Measurements from ENCODE around the gene PHACTR4. TPM values are rescaled to one million over a fixed set of nuclear protein-coding genes. Genes with fewer than 3 reads are reported as not detected.

Gene PHACTR4
- total and polyA plus RNA-seq, 10 of the 15 experiments (the other 5 are each of a cell fraction or from before 2014, with no cell fraction given) = 8.9 to 34.2 (median 12.5) TPM

DNA sequence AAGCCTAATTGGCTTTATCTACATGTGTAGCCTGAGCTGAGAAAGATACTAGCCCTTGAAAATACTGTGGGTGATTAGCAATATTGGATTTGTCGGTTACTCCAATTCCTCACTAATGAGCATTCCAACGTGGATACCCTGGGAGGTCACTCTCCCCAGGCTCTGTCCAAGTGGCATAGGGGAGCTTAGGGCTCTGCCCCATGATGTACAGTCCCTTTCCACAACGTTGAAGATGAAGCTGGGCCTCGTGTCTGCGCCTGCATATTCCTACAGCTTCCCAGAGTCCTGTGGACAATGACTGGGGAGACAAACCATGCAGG, 138.9 kb downstream of the PHACTR4 start:
- Histone ChIP-seq H4K20me1 (ENCODE audit: control insufficient read depth, insufficient read depth) (peaks cover 5% of the 10 kb centered on the region), H3K27ac (ENCODE audit: control insufficient read depth, insufficient read depth) (peak overlapping the region; percentile 94), H3K4me3 (peak overlapping the region; percentile 84), H2AFZ (ENCODE audit: control insufficient read depth, low read depth, low read length) (no peak overlapping the region), H3K9me3 (replicated peaks; ENCODE audit: control insufficient read depth, insufficient read depth, low read length) (no peaks in the 10 kb centered on the region; the same call in 2 of the 3 replicates), H3K79me2 (ENCODE audit: control insufficient read depth, insufficient read depth, low read length) (peaks cover 58% of the 10 kb centered on the region), H3K4me2 (ENCODE audit: control insufficient read depth, insufficient read depth) (peak overlapping the region; percentile 94), H3K36me3 (ENCODE audit: control insufficient read depth in 2 of 2, insufficient read depth in 2 of 2, low read length in 1 of 2) (peaks cover 19 to 33% of the 10 kb centered on the region in 2 experiments), H3K9ac (ENCODE audit: control insufficient read depth, insufficient read depth, low read length) (peak overlapping the region; percentile 100), H3K4me1 (ENCODE audit: control insufficient read depth, insufficient read depth, low read length) (peaks cover 10% of the 10 kb centered on the region), H3K27me3 (replicated peaks in 1 of 2; ENCODE audit: control insufficient read depth in 2 of 2, insufficient read depth in 2 of 2, low read length in 1 of 2) (no peaks in the 10 kb centered on the region)
- ATAC-seq (no peak), FAIRE-seq (no peak), DNase-seq (ENCODE audit: low read depth, low spot score) (no peak)
- in situ Hi-C loops (cut with MboI) (no loop called here), intact Hi-C loops (cut with micrococcal nuclease; ENCODE audit: unreplicated experiment) (no loop called here)
- RAD21 ChIA-PET (ENCODE audit: unreplicated experiment) = interaction anchor here (0.7 to 3.8 kb wide), 4 partner anchors 92 to 137 kb away, joined by 3 to 16 read pairs (median 4); no protein-coding TSS in a partner anchor
- SMC1A ChIA-PET (ENCODE audit: uncharacterized antibody, unreplicated experiment) = interaction anchor here (0.7 to 4.0 kb wide), 10 partner anchors 10 to 260 kb away, joined by 3 to 28 read pairs (median 4); no protein-coding TSS in a partner anchor
- CTCF ChIA-PET = interaction anchor here (0.6 to 8.9 kb wide), 8 partner anchors 8 to 259 kb away, joined by 3 to 58 read pairs (median 4); partner anchors contain the start of gene TAF12
- no TSS peak for BruUV-seq (replicated peaks)
- 1% methylated on average over 5 of the region's 5 CpGs for WGBS (ENCODE audit: insufficient coverage, insufficient replicate concordance, low lambda C conversion rate, missing lambda C conversion rate)
- POLR2A ChIA-PET = interaction anchor here (0.6 to 8.7 kb wide), 9 partner anchors 9 to 263 kb away, joined by 3 to 81 read pairs (median 6); partner anchors contain the start of gene YTHDF2
- no peak for TF ChIP-seq SMAD1 (IDR thresholded peaks at IDR 0.05; ENCODE audit: low read depth, partially characterized antibody)
- TF ChIP-seq CEBPB (IDR thresholded peaks at IDR 0.05; ENCODE audit: borderline replicate concordance in 1 of 2, low read depth in 2 of 2, low read length in 2 of 2) = no peak
- no peak for TF ChIP-seq ZSCAN29 (IDR thresholded peaks at IDR 0.05)
- TF ChIP-seq, protein P1, sequence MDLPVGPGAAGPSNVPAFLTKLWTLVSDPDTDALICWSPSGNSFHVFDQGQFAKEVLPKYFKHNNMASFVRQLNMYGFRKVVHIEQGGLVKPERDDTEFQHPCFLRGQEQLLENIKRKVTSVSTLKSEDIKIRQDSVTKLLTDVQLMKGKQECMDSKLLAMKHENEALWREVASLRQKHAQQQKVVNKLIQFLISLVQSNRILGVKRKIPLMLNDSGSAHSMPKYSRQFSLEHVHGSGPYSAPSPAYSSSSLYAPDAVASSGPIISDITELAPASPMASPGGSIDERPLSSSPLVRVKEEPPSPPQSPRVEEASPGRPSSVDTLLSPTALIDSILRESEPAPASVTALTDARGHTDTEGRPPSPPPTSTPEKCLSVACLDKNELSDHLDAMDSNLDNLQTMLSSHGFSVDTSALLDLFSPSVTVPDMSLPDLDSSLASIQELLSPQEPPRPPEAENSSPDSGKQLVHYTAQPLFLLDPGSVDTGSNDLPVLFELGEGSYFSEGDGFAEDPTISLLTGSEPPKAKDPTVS (IDR thresholded peaks at IDR 0.05; ENCODE audit: low read depth, low read length) = no peak
- TF ChIP-seq POLR2A (IDR thresholded peaks at IDR 0.05; ENCODE audit: low read depth, low read length) = peak; percentile 48; the same call in 1 of the 2 replicates
- TF ChIP-seq, protein P2, sequence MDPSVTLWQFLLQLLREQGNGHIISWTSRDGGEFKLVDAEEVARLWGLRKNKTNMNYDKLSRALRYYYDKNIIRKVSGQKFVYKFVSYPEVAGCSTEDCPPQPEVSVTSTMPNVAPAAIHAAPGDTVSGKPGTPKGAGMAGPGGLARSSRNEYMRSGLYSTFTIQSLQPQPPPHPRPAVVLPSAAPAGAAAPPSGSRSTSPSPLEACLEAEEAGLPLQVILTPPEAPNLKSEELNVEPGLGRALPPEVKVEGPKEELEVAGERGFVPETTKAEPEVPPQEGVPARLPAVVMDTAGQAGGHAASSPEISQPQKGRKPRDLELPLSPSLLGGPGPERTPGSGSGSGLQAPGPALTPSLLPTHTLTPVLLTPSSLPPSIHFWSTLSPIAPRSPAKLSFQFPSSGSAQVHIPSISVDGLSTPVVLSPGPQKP (IDR thresholded peaks at IDR 0.05; ENCODE audit: low read depth, low read length) = no peak
- no peak for TF ChIP-seq JUNB (IDR thresholded peaks at IDR 0.05)
- TF ChIP-seq IKZF2 (IDR thresholded peaks at IDR 0.05) = no peak
- TF ChIP-seq, protein P3, sequence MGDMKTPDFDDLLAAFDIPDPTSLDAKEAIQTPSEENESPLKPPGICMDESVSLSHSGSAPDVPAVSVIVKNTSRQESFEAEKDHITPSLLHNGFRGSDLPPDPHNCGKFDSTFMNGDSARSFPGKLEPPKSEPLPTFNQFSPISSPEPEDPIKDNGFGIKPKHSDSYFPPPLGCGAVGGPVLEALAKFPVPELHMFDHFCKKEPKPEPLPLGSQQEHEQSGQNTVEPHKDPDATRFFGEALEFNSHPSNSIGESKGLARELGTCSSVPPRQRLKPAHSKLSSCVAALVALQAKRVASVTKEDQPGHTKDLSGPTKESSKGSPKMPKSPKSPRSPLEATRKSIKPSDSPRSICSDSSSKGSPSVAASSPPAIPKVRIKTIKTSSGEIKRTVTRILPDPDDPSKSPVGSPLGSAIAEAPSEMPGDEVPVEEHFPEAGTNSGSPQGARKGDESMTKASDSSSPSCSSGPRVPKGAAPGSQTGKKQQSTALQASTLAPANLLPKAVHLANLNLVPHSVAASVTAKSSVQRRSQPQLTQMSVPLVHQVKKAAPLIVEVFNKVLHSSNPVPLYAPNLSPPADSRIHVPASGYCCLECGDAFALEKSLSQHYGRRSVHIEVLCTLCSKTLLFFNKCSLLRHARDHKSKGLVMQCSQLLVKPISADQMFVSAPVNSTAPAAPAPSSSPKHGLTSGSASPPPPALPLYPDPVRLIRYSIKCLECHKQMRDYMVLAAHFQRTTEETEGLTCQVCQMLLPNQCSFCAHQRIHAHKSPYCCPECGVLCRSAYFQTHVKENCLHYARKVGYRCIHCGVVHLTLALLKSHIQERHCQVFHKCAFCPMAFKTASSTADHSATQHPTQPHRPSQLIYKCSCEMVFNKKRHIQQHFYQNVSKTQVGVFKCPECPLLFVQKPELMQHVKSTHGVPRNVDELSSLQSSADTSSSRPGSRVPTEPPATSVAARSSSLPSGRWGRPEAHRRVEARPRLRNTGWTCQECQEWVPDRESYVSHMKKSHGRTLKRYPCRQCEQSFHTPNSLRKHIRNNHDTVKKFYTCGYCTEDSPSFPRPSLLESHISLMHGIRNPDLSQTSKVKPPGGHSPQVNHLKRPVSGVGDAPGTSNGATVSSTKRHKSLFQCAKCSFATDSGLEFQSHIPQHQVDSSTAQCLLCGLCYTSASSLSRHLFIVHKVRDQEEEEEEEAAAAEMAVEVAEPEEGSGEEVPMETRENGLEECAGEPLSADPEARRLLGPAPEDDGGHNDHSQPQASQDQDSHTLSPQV (IDR thresholded peaks at IDR 0.05) = no peak
- no peak for TF ChIP-seq POU2F2 (IDR thresholded peaks at IDR 0.05; ENCODE audit: borderline replicate concordance, low read depth, low read length)
- TF ChIP-seq ZNF384 (IDR thresholded peaks at IDR 0.05; ENCODE audit: borderline replicate concordance, low read depth, low read length) = no peak
- TF ChIP-seq SREBF1 (IDR thresholded peaks at IDR 0.05; ENCODE audit: low read length) = no peak
- no peak for TF ChIP-seq RBBP5 (conservative IDR thresholded peaks at IDR 0.05)
- no peak for TF ChIP-seq FOS (IDR thresholded peaks at IDR 0.05; ENCODE audit: borderline replicate concordance, extremely low read depth, insufficient read length)
- no peak for TF ChIP-seq KAT2A (conservative IDR thresholded peaks at IDR 0.05; ENCODE audit: control insufficient read depth, low read depth, low read length)
- no peak for TF ChIP-seq DPF2 (IDR thresholded peaks at IDR 0.05)
- no peak for TF ChIP-seq CBX5 (IDR thresholded peaks at IDR 0.05; ENCODE audit: low read depth)
- peak; percentile 59 for TF ChIP-seq POLR2AphosphoS5 (IDR thresholded peaks at IDR 0.05; ENCODE audit: low read length)
